Measurements from ENCODE around the gene OR52E2.

GRCh38 chr11:5071799-5072198 lies 12.4 kb upstream of the OR52E2 start:
- TF ChIP-seq CTCF (optimal IDR thresholded peaks at IDR 0.05 in 1 of 3, IDR thresholded peaks at IDR 0.05 in 1 of 3, conservative IDR thresholded peaks at IDR 0.05 in 1 of 3; ENCODE audit: extremely low read depth in 1 of 3, insufficient read depth in 2 of 3, low read length in 3 of 3) (no peak), EZH2 (IDR thresholded peaks at IDR 0.05; ENCODE audit: low read length) (no peak)

All from keratinocyte (primary cell).